HepG2 (cell line): Measurements from ENCODE around the gene SPTBN2. TPM values are rescaled to one million over a fixed set of nuclear protein-coding genes. Genes with fewer than 3 reads are reported as not detected.

ENCODE experiments used
- FOXC1 ChIP-seq: sonication (generic); formaldehyde crosslinking; IDR thresholded peaks from 2 replicates; pipeline ENCODE4 v1.8.0; 2022; ENCODE audit warnings: mild to moderate bottlenecking, missing genetic modification reagents, borderline replicate concordance
- FOXM1 ChIP-seq: sonication (generic); formaldehyde crosslinking; IDR thresholded peaks from 2 replicates; pipeline ENCODE4 v1.5.0; 2020; ENCODE audit warnings: missing genetic modification reagents
- GABPB1 ChIP-seq: IDR thresholded peaks from 2 replicates; pipeline ENCODE4 v1.6.1; 2016; ENCODE audit warnings: mild to moderate bottlenecking, missing genetic modification reagents, moderate library complexity, missing compliant biosample characterization
- LCORL ChIP-seq, 2 experiments: fragments of 450-650 bp in 1 of 2; sonication (generic) in 1 of 2; formaldehyde crosslinking in 1 of 2; IDR thresholded peaks; 2 replicates each; pipeline versions ENCODE4 v1.5.0 to v1.6.1; 2017 to 2020; ENCODE audit warnings: antibody characterized with exemption in 1 of 2, missing genetic modification reagents in 1 of 2
- MED13 ChIP-seq: sonication (generic); formaldehyde crosslinking; IDR thresholded peaks from 2 replicates; pipeline ENCODE4 v1.5.0; 2020; ENCODE audit warnings: missing genetic modification reagents
- NFYB ChIP-seq: sonication (generic); formaldehyde crosslinking; IDR thresholded peaks from 2 replicates; pipeline ENCODE4 v1.4.0; 2020; ENCODE audit warnings: missing genetic modification reagents
- RBM22 ChIP-seq: fragments of 200-400 bp; formaldehyde crosslinking; optimal IDR thresholded peaks from 2 replicates; pipeline ENCODE3; 2017; ENCODE audit warnings: mild to moderate bottlenecking, low read length, moderate library complexity
- REL ChIP-seq: sonication (generic); formaldehyde crosslinking; conservative IDR thresholded peaks from 2 replicates; pipeline ENCODE4 v1.8.0; 2022; ENCODE audit warnings: mild to moderate bottlenecking, missing genetic modification reagents, moderate library complexity
- RNF2 ChIP-seq: fragments of 450-650 bp; conservative IDR thresholded peaks from 2 replicates; pipeline ENCODE4 v1.6.1; 2016; ENCODE audit warnings: low read depth
- TGIF2 ChIP-seq: IDR thresholded peaks from 2 replicates; pipeline ENCODE4 v1.6.1; 2016; ENCODE audit warnings: control low read depth, missing compliant biosample characterization
- ZNF138 ChIP-seq: sonication (generic); formaldehyde crosslinking; IDR thresholded peaks from 2 replicates; pipeline ENCODE4 v1.5.0; 2020; ENCODE audit warnings: mild to moderate bottlenecking, low read depth, missing genetic modification reagents
- ZNF180 ChIP-seq: sonication (generic); formaldehyde crosslinking; IDR thresholded peaks from 2 replicates; pipeline ENCODE4 v1.4.0; 2020; ENCODE audit warnings: low read depth, missing genetic modification reagents, borderline replicate concordance
- ZNF280B ChIP-seq: sonication (generic); formaldehyde crosslinking; IDR thresholded peaks from 2 replicates; pipeline ENCODE4 v1.5.0; 2020; ENCODE audit warnings: missing genetic modification reagents, mild to moderate bottlenecking, borderline replicate concordance
- ZNF282 ChIP-seq: fragments of 450-650 bp; IDR thresholded peaks from 2 replicates; pipeline ENCODE4 v1.6.1; 2018; ENCODE audit not compliant: partially characterized antibody
- ZNF34 ChIP-seq: sonication (generic); formaldehyde crosslinking; IDR thresholded peaks from 2 replicates; pipeline ENCODE4 v1.4.0; 2020; ENCODE audit warnings: mild to moderate bottlenecking, missing genetic modification reagents, borderline replicate concordance
- ZNF382 ChIP-seq: sonication (generic); formaldehyde crosslinking; IDR thresholded peaks from 2 replicates; pipeline ENCODE4 v1.5.0; 2020; ENCODE audit warnings: missing genetic modification reagents, mild to moderate bottlenecking, borderline replicate concordance
- ZNF543 ChIP-seq: sonication (generic); formaldehyde crosslinking; IDR thresholded peaks from 2 replicates; pipeline ENCODE4 v1.4.0; 2020; ENCODE audit warnings: mild to moderate bottlenecking, missing genetic modification reagents
- ZNF557 ChIP-seq: sonication (generic); formaldehyde crosslinking; IDR thresholded peaks from 2 replicates; pipeline ENCODE4 v1.4.0; 2020; ENCODE audit warnings: missing genetic modification reagents
- ZNF567 ChIP-seq: sonication (generic); formaldehyde crosslinking; IDR thresholded peaks from 2 replicates; pipeline ENCODE4 v1.8.1; 2023; ENCODE audit warnings: mild to moderate bottlenecking, missing genetic modification reagents, borderline replicate concordance
- ZNF572 ChIP-seq: sonication (generic); formaldehyde crosslinking; IDR thresholded peaks from 2 replicates; pipeline ENCODE4 v1.5.1; 2020; ENCODE audit warnings: mild to moderate bottlenecking, missing genetic modification reagents
- ZNF709 ChIP-seq: sonication (generic); formaldehyde crosslinking; IDR thresholded peaks from 2 replicates; pipeline ENCODE4 v1.5.0; 2020; ENCODE audit warnings: mild to moderate bottlenecking, missing genetic modification reagents
- polyA plus RNA-seq, 8 experiments: library from polyadenylated mRNA; depleted of rRNA in 3 of 8; stranded (reverse) in 7 of 8; unstranded in 1 of 8; fragments of >200 nt; fragmentation: Illumina TruSeq in 4 of 8; extraction: Trizol in 4 of 8; gene quantifications; 2 replicates each; pipeline versions ENCODE4 v1.2.1 to v1.2.3, GENCODE V29; 2011 to 2016; ENCODE audit warnings: low read depth in 4 of 8, missing spikeins in 1 of 8, mixed read lengths in 1 of 8; ENCODE audit not compliant: insufficient read depth in 1 of 8
- total RNA-seq, 5 experiments: library from RNA; depleted of rRNA; stranded (reverse); fragments of >200 nt; fragmentation: Illumina TruSeq; extraction: Trizol; gene quantifications; 2 replicates each; pipeline ENCODE4 v1.2.3, GENCODE V29; 2016; ENCODE audit warnings: low read depth in 1 of 5
- TF ChIP-seq, protein P1 (sequence below): sonication (generic); formaldehyde crosslinking; conservative IDR thresholded peaks from 2 replicates; pipeline ENCODE4 v1.5.0; 2020; ENCODE audit warnings: missing genetic modification reagents
- TF ChIP-seq, protein P2 (sequence below): sonication (generic); formaldehyde crosslinking; IDR thresholded peaks from 2 replicates; pipeline ENCODE4 v1.8.0; 2022; ENCODE audit warnings: mild to moderate bottlenecking, missing genetic modification reagents

Gene SPTBN2
- total and polyA plus RNA-seq, 2 of the 13 experiments (the other 11 are each of a cell fraction or from before 2014, with no cell fraction given) = 0.65 to 4.0 TPM

GRCh38 chr11:66638177-66639065, 90.6 kb downstream of the SPTBN2 start, which contains the start of gene RBM4 (continued):
- TF ChIP-seq ZNF280B (CRISPR knock-in tag) (peak; percentile 68), ZNF34 (CRISPR knock-in tag) (no peak; the same call in 1 of the 2 replicates), FOXM1 (CRISPR knock-in tag) (no peak), ZNF382 (CRISPR knock-in tag) (no peak), ZNF543 (CRISPR knock-in tag) (peak; percentile 22; the same call in 1 of the 2 replicates), ZNF557 (CRISPR knock-in tag) (0 out of 2 replicates have a peak, but pooled peaks have one; percentile 21), ZNF282 (no peak), REL (CRISPR knock-in tag) (0 out of 2 replicates have a peak, but pooled peaks have one; percentile 71), ZNF138 (CRISPR knock-in tag) (no peak; the same call in 1 of the 2 replicates), RBM22 (peak; percentile 94), TGIF2 (CRISPR knock-in tag) (peak; percentile 90), LCORL (IDR thresholded peaks at IDR 0.05) (no peak), LCORL (CRISPR knock-in tag; IDR thresholded peaks at IDR 0.05) (0 out of 2 replicates have a peak, but pooled peaks have one; percentile 11), ZNF709 (CRISPR knock-in tag) (0 out of 2 replicates have a peak, but pooled peaks have one; percentile 83), GABPB1 (CRISPR knock-in tag) (peak; percentile 56), ZNF567 (CRISPR knock-in tag) (no peak), NFYB (CRISPR knock-in tag) (peak; percentile 94), RNF2 (0 out of 2 replicates have a peak, but pooled peaks have one; percentile 50), FOXC1 (CRISPR knock-in tag) (peak; percentile 30; the same call in 1 of the 2 replicates), MED13 (CRISPR knock-in tag) (no peak), ZNF180 (CRISPR knock-in tag) (no peak), ZNF572 (no peak)
- TF ChIP-seq, protein P1, sequence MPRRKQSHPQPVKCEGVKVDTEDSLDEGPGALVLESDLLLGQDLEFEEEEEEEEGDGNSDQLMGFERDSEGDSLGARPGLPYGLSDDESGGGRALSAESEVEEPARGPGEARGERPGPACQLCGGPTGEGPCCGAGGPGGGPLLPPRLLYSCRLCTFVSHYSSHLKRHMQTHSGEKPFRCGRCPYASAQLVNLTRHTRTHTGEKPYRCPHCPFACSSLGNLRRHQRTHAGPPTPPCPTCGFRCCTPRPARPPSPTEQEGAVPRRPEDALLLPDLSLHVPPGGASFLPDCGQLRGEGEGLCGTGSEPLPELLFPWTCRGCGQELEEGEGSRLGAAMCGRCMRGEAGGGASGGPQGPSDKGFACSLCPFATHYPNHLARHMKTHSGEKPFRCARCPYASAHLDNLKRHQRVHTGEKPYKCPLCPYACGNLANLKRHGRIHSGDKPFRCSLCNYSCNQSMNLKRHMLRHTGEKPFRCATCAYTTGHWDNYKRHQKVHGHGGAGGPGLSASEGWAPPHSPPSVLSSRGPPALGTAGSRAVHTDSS (CRISPR knock-in tag) = no peak
- TF ChIP-seq, protein P2, sequence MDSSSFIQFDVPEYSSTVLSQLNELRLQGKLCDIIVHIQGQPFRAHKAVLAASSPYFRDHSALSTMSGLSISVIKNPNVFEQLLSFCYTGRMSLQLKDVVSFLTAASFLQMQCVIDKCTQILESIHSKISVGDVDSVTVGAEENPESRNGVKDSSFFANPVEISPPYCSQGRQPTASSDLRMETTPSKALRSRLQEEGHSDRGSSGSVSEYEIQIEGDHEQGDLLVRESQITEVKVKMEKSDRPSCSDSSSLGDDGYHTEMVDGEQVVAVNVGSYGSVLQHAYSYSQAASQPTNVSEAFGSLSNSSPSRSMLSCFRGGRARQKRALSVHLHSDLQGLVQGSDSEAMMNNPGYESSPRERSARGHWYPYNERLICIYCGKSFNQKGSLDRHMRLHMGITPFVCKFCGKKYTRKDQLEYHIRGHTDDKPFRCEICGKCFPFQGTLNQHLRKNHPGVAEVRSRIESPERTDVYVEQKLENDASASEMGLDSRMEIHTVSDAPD (CRISPR knock-in tag) = no peak
